NCI-H1930 (cell line): ENCODE data around the gene ELK1.
"Not testable (repeated sequence)": the region's sequence is repeated elsewhere in the genome, so short reads cannot be mapped to it uniquely, and the experiment has no call there.

Experiments
- DNase-seq, 2 experiments: peaks; one replicate each; lab custom pipeline; 2025; lab: John Stamatoyannopoulos, UW

The ELK1 gene

GRCh38 chrX:47650164-47651042, at the start of gene ELK1:
Gene ELK1 (minus strand): TSS chrX:47650563. CDS start chrX:47641441, 9,122 bp downstream.
- peak; percentile 95 to 96 for DNase-seq

DNA sequence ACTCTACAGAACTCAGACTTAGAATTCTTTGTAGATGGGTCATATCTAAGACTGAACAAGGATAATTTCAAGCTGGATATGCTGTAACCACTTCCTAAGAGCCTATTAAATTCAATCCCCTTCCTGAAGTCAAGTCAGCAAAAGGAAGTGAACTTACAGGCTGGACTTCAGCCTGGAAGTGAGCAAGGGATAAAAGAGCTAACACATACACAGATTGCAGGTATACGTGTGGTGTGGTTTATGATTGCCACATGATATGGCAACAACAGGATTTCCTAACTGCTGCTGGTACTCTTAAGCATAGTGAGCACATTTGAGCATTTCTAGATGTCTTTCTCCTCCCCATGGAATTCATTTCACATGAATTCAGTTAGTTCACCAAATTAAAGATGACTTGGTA, 46.8 kb upstream of the ELK1 start:
- DNase-seq: no peak

DNA sequence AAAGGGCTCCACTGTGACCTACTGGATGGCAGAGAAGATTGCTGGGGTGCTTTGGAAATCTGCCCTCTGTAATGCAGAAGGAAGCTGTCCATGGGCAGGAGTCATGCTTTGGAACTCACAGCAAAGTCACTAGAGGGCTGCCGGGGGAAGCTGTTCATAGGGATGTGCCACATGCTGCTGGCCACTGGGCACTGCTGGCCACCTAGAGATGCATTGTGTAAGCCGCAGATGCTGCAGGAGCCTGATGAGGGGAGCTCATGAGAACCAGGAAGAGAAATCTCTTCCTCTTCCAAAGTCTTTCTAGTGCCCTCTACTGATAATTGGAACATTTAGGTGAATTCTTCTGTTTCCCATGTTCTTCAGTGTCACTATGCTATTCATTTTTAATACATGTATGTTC, 39.8 kb upstream of the ELK1 start:
- no peak for DNase-seq

DNA sequence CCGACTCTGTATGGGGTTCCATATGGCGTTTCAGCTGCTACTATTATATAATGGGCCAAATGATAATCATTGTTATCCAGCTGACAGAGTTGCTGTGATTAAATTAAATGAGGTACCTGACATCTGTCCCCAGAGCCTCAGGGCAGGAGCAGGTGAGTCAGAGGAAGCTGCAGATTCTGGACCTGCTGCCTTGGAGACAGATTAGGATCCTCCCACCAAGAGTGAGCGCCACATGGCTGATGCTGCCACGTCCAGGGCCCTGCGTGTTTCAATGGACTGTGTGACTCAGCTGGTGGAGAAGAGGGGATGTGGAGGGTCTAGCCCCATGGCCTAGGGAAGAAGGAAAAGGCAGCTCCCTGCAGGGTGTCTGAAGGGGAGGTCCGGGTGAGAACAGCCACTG, 36.9 kb upstream of the ELK1 start:
- no peak for DNase-seq

- DNase-seq: no peak
Observed at GRCh38 chrX:47683829-47684205, 33.5 kb upstream of the ELK1 start.

- DNase-seq: no peak
Observed at GRCh38 chrX:47683184-47683828, 32.9 kb upstream of the ELK1 start.

GRCh38 chrX:47675959-47676859, 25.8 kb upstream of the ELK1 start:
- DNase-seq: not testable (repeated sequence)

- DNase-seq: no peak
Observed at GRCh38 chrX:47674776-47675175, 24.4 kb upstream of the ELK1 start.

DNA sequence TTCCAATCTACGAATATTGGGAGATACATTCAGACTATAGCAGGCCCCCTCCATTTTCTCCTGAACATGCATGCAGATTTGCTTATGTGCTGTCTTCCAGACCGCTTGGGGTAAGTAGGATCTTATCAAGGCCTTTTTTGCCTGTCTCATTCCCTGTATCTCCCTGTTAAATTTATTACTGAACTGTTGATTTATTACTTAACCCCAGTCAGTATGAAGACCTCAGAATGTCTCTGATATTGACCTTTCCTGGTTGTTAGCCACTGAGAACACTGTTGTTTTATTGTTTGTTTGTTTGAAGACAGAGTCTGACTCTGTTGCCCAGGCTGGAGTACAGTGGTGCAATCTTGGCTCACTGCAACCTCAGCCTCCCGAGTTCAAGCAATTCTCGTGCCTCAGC, 15.4 kb upstream of the ELK1 start:
- not testable (repeated sequence) for DNase-seq

GRCh38 chrX:47664737-47665136, 14.4 kb upstream of the ELK1 start:
- no peak for DNase-seq

DNA sequence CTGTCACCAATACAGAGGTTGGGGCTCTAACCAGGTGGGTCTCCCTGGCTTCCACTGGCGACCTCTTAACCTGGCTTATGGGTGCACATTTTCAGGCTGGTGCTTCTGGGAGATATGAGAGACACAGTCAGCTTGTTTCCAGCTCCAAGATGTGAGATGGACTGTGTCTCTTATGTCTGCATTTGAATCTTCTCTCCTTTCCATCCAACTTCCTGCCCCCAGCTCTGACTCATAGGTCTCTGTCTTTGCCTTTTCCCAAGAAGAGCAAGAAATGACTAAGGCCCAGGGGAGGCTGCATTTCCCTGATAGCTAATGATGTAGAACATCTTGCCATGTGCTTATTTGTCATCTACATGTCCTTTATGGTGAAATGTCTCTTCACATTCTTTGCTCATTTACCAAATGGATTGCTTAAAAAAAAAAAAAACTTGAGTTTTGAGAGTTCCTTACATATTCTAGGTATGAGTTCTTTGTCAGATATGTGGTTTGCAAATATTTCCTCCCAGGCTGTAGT, 11.8 kb upstream of the ELK1 start:
- DNase-seq: no peak

- no peak for DNase-seq
Observed at GRCh38 chrX:47661539-47661938, 11.2 kb upstream of the ELK1 start.

DNA sequence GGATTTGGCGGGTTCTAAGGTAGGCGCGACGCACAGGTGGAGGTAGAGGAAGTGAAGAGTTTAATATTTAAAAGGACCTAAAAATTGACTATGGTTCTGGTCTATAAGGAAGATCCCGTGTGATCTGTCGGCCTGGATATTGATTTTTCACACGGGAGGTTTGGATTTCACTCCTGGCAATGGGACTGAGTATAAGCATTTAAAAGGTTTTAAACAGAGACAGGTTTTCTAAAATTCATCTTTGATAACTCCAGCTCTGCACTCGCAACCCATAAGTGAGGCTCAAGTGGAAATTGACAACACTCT, 9.0 kb upstream of the ELK1 start:
- no peak for DNase-seq

- DNase-seq: peak; percentile 83 to 90
Observed at GRCh38 chrX:47658684-47659420, 8.5 kb upstream of the ELK1 start, which contains the start of gene UXT. Gene UXT (minus strand): TSS chrX:47659180. CDS start chrX:47658927, 253 bp downstream.

DNA sequence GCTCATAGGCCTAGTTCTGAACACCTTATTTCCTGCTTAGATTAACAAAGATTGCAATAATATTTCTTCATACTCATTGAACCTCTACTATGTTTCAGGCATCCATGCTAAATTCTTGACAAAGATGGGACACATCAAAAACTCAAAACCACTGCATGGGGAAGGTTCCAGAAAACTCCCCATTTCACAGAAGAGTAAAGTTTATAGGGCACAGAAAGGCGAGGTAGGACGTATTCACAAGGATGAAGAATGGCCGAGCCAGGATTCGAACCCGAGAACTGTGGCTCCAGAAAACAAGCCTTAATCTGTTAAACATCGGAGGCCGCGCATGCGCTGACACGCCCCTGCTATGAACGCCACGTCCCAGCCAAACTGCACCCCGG, 7.9 kb upstream of the ELK1 start:
- no peak for DNase-seq

- no peak for DNase-seq
Observed at GRCh38 chrX:47651043-47651905, 911 bp upstream of the ELK1 start.

GRCh38 chrX:47649781-47650163, 591 bp downstream of the ELK1 start:
- no peak for DNase-seq

GRCh38 chrX:47649271-47649670, 1.1 kb downstream of the ELK1 start:
- no peak for DNase-seq

DNA sequence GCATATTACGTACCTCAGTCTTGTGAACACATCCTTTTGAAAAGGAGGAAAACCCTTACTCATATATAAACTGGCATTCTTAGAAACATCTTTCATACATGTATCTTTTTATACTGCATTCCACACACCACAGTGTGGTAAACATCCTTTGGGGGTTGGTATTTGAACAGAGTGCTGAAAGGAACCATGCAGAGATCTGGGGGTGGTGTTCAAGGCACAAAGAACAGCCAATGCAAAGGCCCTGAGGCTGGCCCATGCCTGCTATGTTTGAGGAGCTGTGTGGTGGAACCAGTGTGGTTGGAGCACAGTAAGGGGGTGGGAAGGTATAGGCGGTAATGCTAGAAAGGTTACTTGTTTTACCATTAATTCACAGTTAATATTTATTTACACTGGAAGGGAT, 2.0 kb downstream of the ELK1 start:
- DNase-seq: no peak

GRCh38 chrX:47646636-47647035, 3.7 kb downstream of the ELK1 start:
- DNase-seq: no peak

- DNase-seq: no peak
Observed at GRCh38 chrX:47645530-47645929, 4.8 kb downstream of the ELK1 start.
